ENCODE measurements around the gene CREBRF.

The CREBRF gene

GRCh38 chr5:173055983-173056782 lies at the start of gene CREBRF:
Gene CREBRF (plus strand): TSS chr5:173056352. CDS start chr5:173080776, 24,424 bp downstream.
- no peaks in the 10 kb centered on the region for H3K36me3 ChIP-seq (ENCODE audit: insufficient read depth)
- peaks cover 11% of the 10 kb centered on the region for H3K4me1 ChIP-seq (ENCODE audit: low read depth, poor library complexity, severe bottlenecking)
- TF ChIP-seq CTCF (conservative IDR thresholded peaks at IDR 0.05; ENCODE audit: low read depth, low read length), result no peak
- peak within 1 kb of the TSS; percentile 27; the same call in 1 of the 2 replicates for H3K9ac ChIP-seq
- H3K27me3 ChIP-seq (ENCODE audit: insufficient read depth, low read depth), result no peaks in the 10 kb centered on the region
- H4K20me1 ChIP-seq (ENCODE audit: insufficient read depth), result no peaks in the 10 kb centered on the region
- H3K4me3 ChIP-seq (IDR thresholded peaks at IDR 0.05; ENCODE audit: insufficient read depth, low read depth, low read length), result peak within 1 kb of the TSS; percentile 16
- H3K4me2 ChIP-seq, result peak within 1 kb of the TSS; percentile 37
- H3K79me2 ChIP-seq (ENCODE audit: insufficient read depth, low read depth), result peaks cover 4% of the 10 kb centered on the region; the same call in 1 of the 2 replicates
- peak within 1 kb of the TSS; percentile 73 for H2AFZ ChIP-seq (ENCODE audit: low read depth)
- no peak within 1 kb of the TSS for H3K27ac ChIP-seq

- peaks cover 56% of the 10 kb centered on the region; the same call in 1 of the 2 replicates for H3K79me2 ChIP-seq (ENCODE audit: insufficient read depth, low read depth)
- H3K4me3 ChIP-seq (IDR thresholded peaks at IDR 0.05; ENCODE audit: insufficient read depth, low read depth, low read length), result no peak overlapping the region
- no peak overlapping the region for H2AFZ ChIP-seq (ENCODE audit: low read depth)
- no peaks in the 10 kb centered on the region for H3K27me3 ChIP-seq (ENCODE audit: insufficient read depth, low read depth)
- no peak overlapping the region for H3K4me2 ChIP-seq
- H4K20me1 ChIP-seq (ENCODE audit: insufficient read depth), result no peaks in the 10 kb centered on the region
- no peaks in the 10 kb centered on the region for H3K4me1 ChIP-seq (ENCODE audit: low read depth, poor library complexity, severe bottlenecking)
- no peak overlapping the region for H3K27ac ChIP-seq
- no peak for TF ChIP-seq CTCF (conservative IDR thresholded peaks at IDR 0.05; ENCODE audit: low read depth, low read length)
- no peaks in the 10 kb centered on the region for H3K36me3 ChIP-seq (ENCODE audit: insufficient read depth)
- H3K9ac ChIP-seq, result no peak overlapping the region
Observed at GRCh38 chr5:173010021-173010420, 46.1 kb upstream of the CREBRF start.

- Histone ChIP-seq H3K27me3 (ENCODE audit: insufficient read depth, low read depth) (no peaks in the 10 kb centered on the region), H2AFZ (ENCODE audit: low read depth) (no peak overlapping the region), H3K4me3 (IDR thresholded peaks at IDR 0.05; ENCODE audit: insufficient read depth, low read depth, low read length) (no peak overlapping the region), H3K4me1 (ENCODE audit: low read depth, poor library complexity, severe bottlenecking) (no peaks in the 10 kb centered on the region), H3K36me3 (ENCODE audit: insufficient read depth) (no peaks in the 10 kb centered on the region), H3K9ac (no peak overlapping the region), H3K79me2 (ENCODE audit: insufficient read depth, low read depth) (peaks cover 56% of the 10 kb centered on the region), H4K20me1 (ENCODE audit: insufficient read depth) (no peaks in the 10 kb centered on the region), H3K27ac (no peak overlapping the region), H3K4me2 (no peak overlapping the region)
- TF ChIP-seq CTCF (conservative IDR thresholded peaks at IDR 0.05; ENCODE audit: low read depth, low read length), result no peak
Observed at GRCh38 chr5:173010547-173011464, 45.3 kb upstream of the CREBRF start.

GRCh38 chr5:173011566-173011965 lies 44.6 kb upstream of the CREBRF start:
- Histone ChIP-seq H3K4me1 (ENCODE audit: low read depth, poor library complexity, severe bottlenecking) (no peaks in the 10 kb centered on the region), H3K4me2 (no peak overlapping the region), H2AFZ (ENCODE audit: low read depth) (no peak overlapping the region), H3K27me3 (ENCODE audit: insufficient read depth, low read depth) (no peaks in the 10 kb centered on the region), H3K79me2 (ENCODE audit: insufficient read depth, low read depth) (peaks cover 56% of the 10 kb centered on the region), H4K20me1 (ENCODE audit: insufficient read depth) (no peaks in the 10 kb centered on the region), H3K27ac (no peak overlapping the region), H3K36me3 (ENCODE audit: insufficient read depth) (no peaks in the 10 kb centered on the region), H3K4me3 (IDR thresholded peaks at IDR 0.05; ENCODE audit: insufficient read depth, low read depth, low read length) (no peak overlapping the region), H3K9ac (no peak overlapping the region)
- no peak for TF ChIP-seq CTCF (conservative IDR thresholded peaks at IDR 0.05; ENCODE audit: low read depth, low read length)
